Astrocyte of the spinal cord (primary cell): ENCODE measurements around the gene HEYL.

Source experiments
- DNase-seq: peaks from one replicate; pipeline ENCODE4 v3.0.0; 2011; ENCODE audit warnings: low read depth, low spot score
- H3K4me3 ChIP-seq: 2 replicates; pipeline ENCODE4 v1.5.1; 2011; ENCODE audit warnings: low read depth, mild to moderate bottlenecking, low read length, moderate library complexity
- CTCF ChIP-seq: IDR thresholded peaks from 2 replicates; pipeline ENCODE4 v1.5.1; 2012; ENCODE audit warnings: low read depth, mild to moderate bottlenecking, low read length, inconsistent platforms
- in situ Hi-C: cut with HindIII; loops from 2 replicates; pipeline ENCODE4 v1.10.0; 2017; ENCODE audit warnings: low sequenced_read_pairs

The HEYL gene

GRCh38 chr1:39631361-39632322 is 7.8 kb downstream of the HEYL start:
- H3K4me3 ChIP-seq, result no peak overlapping the region
- TF ChIP-seq CTCF, result no peak
- DNase-seq, result no peak
- in situ Hi-C loops, result no loop called here

DNA sequence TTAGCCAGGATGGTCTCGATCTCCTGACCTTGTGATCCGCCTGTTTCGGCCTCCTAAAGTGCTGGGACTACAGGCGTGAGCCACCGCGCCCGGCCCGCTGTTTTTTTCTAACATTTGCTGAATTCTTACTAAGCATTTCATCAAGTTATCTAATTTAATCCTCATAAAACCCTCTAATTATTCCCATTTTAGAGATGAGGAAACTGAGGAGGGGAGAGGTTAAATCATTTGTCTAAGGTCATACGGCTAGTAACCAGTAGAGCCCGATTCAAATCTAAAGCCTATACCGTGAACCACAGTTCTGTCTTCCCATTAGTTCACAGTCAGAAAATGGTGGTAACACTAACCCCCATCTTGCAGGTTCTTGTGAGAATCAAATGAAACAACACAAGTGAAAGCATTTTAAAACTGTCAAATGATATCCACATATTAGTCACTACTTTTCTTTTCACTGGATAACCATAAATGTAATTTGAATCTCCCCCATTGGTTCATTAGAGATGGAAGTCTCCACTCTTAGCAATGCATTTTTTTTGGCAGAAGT is 10.6 kb downstream of the HEYL start:
- no peak for DNase-seq
- in situ Hi-C loops, result no loop called here
- no peak overlapping the region for H3K4me3 ChIP-seq
- TF ChIP-seq CTCF, result no peak

GRCh38 chr1:39626646-39627045 is 12.8 kb downstream of the HEYL start:
- no peak overlapping the region for H3K4me3 ChIP-seq
- in situ Hi-C loops, result no loop called here
- no peak for DNase-seq
- no peak for TF ChIP-seq CTCF

DNA sequence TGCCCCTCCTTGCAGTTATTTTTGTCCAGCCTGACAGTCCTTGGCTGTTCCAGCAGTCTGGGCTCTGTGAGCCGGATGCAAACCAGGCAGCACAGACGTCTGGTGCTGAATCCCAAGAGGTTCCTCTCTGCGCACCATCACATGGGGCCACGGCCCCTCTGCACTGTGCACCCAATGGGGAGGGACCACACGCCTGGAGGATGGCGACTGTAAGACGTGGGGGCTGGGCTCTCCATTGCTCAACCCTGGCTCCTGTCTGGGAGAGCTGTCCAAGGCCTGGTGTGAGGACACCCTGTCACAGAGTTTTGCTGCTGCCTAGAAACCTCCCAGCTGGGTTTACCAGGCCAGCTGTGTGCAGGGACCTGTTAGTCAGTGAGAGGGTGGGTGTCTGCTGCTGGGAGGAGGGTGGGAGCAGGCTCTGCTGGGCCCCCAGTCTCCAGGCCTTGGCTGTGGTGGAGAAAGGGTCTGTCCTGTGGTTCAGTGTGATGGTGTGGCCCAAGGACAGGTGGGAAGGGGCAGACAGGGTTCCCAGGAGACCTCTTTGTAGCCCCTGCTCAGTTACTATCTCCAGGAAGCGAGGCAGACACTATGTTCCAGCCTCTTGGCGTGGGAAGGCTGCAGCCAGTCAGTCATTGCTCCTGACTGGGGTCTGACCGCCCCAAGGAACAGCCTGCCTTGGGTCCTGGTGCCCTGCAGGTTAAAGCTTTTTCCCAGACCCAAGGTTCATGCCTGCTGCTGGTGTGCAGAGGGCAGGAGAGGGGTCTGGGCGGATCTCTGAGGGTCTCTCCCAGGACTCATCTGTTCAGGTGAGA is 13.8 kb downstream of the HEYL start:
- peak; percentile 17 for DNase-seq
- no peak for TF ChIP-seq CTCF
- no peak overlapping the region for H3K4me3 ChIP-seq
- in situ Hi-C loops, result no loop called here

DNA sequence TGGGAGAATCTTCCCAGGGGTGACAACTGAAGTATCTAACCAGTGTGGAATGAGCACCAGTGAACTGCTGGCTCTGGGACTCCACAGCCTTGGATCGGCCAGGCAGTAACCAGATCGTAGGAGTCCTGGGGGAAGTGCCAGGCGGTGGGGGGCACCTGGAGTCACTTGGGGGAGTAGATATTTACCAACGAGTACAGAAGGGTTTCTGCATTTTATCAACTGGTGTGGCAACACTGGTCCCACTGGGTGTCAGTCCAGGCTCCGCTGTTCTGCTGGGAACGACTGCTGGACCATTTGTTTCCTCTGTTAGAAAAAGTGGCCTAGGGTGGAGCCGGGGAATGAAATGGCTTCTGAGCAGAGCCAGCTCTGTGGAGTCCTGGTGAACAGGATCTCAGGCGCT is 14.4 kb downstream of the HEYL start:
- TF ChIP-seq CTCF, result no peak
- in situ Hi-C loops, result no loop called here
- no peak overlapping the region for H3K4me3 ChIP-seq
- no peak for DNase-seq

DNA sequence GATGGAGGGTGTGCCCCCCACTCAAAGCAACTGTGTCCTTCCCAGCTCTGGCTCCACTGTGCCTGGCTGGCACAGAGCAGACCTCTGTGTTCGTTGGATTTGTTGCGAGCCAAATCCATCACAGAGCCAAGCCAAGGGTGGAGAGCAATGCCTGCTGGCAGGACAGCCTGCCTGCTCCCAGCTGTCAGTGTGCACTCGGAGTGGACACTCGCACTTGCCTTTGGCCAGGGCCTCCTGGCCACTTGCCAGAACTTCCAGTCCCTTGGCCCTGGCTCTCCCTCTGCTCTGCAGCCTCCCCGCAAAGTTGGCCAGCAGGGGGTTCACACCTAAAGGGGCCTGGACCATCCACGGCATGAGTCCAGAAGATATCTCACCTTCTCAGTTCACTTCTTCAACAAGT is 16.4 kb downstream of the HEYL start:
- in situ Hi-C loops, result no loop called here
- no peak overlapping the region for H3K4me3 ChIP-seq
- TF ChIP-seq CTCF, result no peak
- no peak for DNase-seq
